Heart right ventricle (tissue), 16 donors: Measurements from ENCODE around the gene NOTCH4. TPM values are rescaled to one million over a fixed set of nuclear protein-coding genes. Genes with fewer than 3 reads are reported as not detected.
"Not testable (repeated sequence)": the region's sequence is repeated elsewhere in the genome, so short reads cannot be mapped to it uniquely, and the experiment has no call there.

Experiments
- ATAC-seq, 8 donors: fragments of 200-7000 bp; cut with Tn5 transposase; one replicate each; pipeline ENCODE4 v1.9.1; 2020; ENCODE audit warnings: mild to moderate bottlenecking in 8 of 8, moderate library complexity in 8 of 8, moderate number of reproducible peaks in 1 of 8
- DNase-seq, 2 donors: peaks; one replicate each; pipeline ENCODE4 v3.0.0-alpha.2; 2020
- H3K27ac ChIP-seq, 10 donors: fragments of 200-600 bp; sonication (generic) in 2 of 10; one replicate each; pipeline versions ENCODE4 v1.5.0 to v1.8.0; 2020 to 2022; ENCODE audit warnings: mild to moderate bottlenecking in 3 of 10
- H3K27me3 ChIP-seq, 7 donors: fragments of 200-600 bp; one replicate each; pipeline ENCODE4 v1.8.0; 2021 to 2022; ENCODE audit warnings: mild to moderate bottlenecking in 2 of 7
- H3K36me3 ChIP-seq, 9 donors: fragments of 200-600 bp; sonication (generic) in 1 of 9; one replicate each; pipeline versions ENCODE4 v1.5.0 to v1.8.0; 2020 to 2022; ENCODE audit warnings: mild to moderate bottlenecking in 2 of 9
- H3K4me1 ChIP-seq, 9 donors: fragments of 200-600 bp; sonication (generic) in 1 of 9; one replicate each; pipeline versions ENCODE4 v1.5.0 to v1.8.0; 2020 to 2022; ENCODE audit warnings: mild to moderate bottlenecking in 4 of 9
- H3K4me3 ChIP-seq, 10 donors: fragments of 200-600 bp; sonication (generic) in 2 of 10; one replicate each; pipeline versions ENCODE4 v1.5.0 to v1.8.0; 2020 to 2022; ENCODE audit warnings: mild to moderate bottlenecking in 7 of 10, moderate library complexity in 2 of 10
- H3K9me3 ChIP-seq, 11 donors: fragments of 200-600 bp in 10 of 11; sonication (generic) in 2 of 11; one replicate each; pipeline versions ENCODE4 v1.5.0 to v1.8.0; 2013 to 2022; ENCODE audit warnings: mild to moderate bottlenecking in 2 of 11, control low read depth in 1 of 11, moderate library complexity in 1 of 11
- CTCF ChIP-seq, 9 donors: fragments of 200-600 bp; sonication (generic) in 2 of 9; IDR thresholded peaks; one replicate each; pipeline versions ENCODE4 v1.5.0 to v1.8.0; 2021 to 2022; ENCODE audit warnings: antibody characterized with exemption in 9 of 9, mild to moderate bottlenecking in 5 of 9, moderate library complexity in 1 of 9
- WGBS, 2 donors: extraction: QIAGEN DNeasy Blood & Tissue Kit; methylation state at CpG; one replicate each; pipeline ENCODE4 v1.1.7; 2013; ENCODE audit warnings: inconsistent platforms in 1 of 2; 5-methylcytosine and 5-hydroxymethylcytosine counted together
- intact Hi-C, 10 donors: fragments of 100-400 bp; cut with DNase I; formaldehyde crosslinking; loops; one replicate each; pipeline versions ENCODE4 v1.11.1 to v1.14.2; 2022
- polyA plus RNA-seq, 2 donors: library from polyadenylated mRNA; stranded (reverse); fragments of 200-250 nt; gene quantifications; one replicate each; pipeline ENCODE4 v1.2.3, GENCODE V29; 2013
- total RNA-seq, 10 donors: library from RNA; stranded (reverse); fragmentation: NEBNext Ultra II Directional in 3 of 10; extraction: Animal tissue kit (Norgen Biotek cat#: 25700) in 3 of 10; gene quantifications; one replicate each; pipeline versions ENCODE4 v1.2.1 to v1.2.4, GENCODE V29; 2021 to 2023
- donor health status: Arrhythmogenic right ventricular cardiomyopathy.
- donor health status: ischemic (EF 13 %, LVEDD 7.1; RV severe dilation, severe dysfunction).
- donor health status: healthy with polysubstance abuse.
- donor health status: DM: no; HTN: yes; CAD: no.
- donor health status: DM: no; HTN: no; CAD: no.
- donor health status: ischemic (EF 25% LVEDD 6.9; RV normal size, moderate dysfunction).
- donor health status: ischemic (EF 25% LVEDD 5.7; RV mildly dilated, moderate dysfunction).
- donor health status: healthy.
- donor health status: DM: yes; HTN: yes; CAD: no.
- donor health status: Ischemic cardiomyopathy.
- donor health status: ischemic (EF 35%, LVEDD 5.7; RV mildly dilated, moderate dysfunction).
- donor health status: nonischemic (EF 11% LVEDD 7.7; RV severe dilation, severe dysfunction).
- donor health status: DM: yes; HTN: yes; CAD: no.
- donor health status: PGD.
- donor health status: ischemic (EF 29% LVEDD 5.4; RV normal size, mild dysfunction).
- donor health status: nonischemic (EF 23%, LVEDD 6.1; RV moderate dilation, normal function).

NOTCH4 gene
- total and polyA plus RNA-seq, 12 donors, result 17.4 to 123 (median 23.9) TPM

- 55 to 68% methylated on average over 2 of the region's 2 CpGs for WGBS, 2 donors
- Histone ChIP-seq H3K36me3 (no peaks in the 10 kb centered on the region), H3K4me1 (peaks cover 4 to 20% (median 9%) of the 10 kb centered on the region in 9 donors), H3K9me3 (peaks cover 0 to 9% (median 0%) of the 10 kb centered on the region in 11 donors), H3K4me3 (no peak overlapping the region), H3K27ac (no peak overlapping the region), H3K27me3 (no peaks in the 10 kb centered on the region)
- no peak for TF ChIP-seq CTCF (IDR thresholded peaks at IDR 0.05)
- intact Hi-C loops, result loop anchor here in 9 of 10 donors (5.0 to 10.0 kb wide), 8 partner anchors 133 to 550 kb away; no protein-coding TSS in a partner anchor
- DNase-seq (no peak), ATAC-seq (no peak)
Measured at GRCh38 chr6:32247401-32247800, 23.5 kb upstream of the NOTCH4 start.

GRCh38 chr6:32244946-32245398 lies 21.1 kb upstream of the NOTCH4 start:
- ATAC-seq (peak; percentile 90 to 96 (median 93)), DNase-seq (peak; percentile 86 to 89)
- no peaks in the 10 kb centered on the region for H3K36me3 ChIP-seq
- WGBS, 2 donors, result 1 to 2% methylated on average over 14 of the region's 14 CpGs
- H3K4me3 ChIP-seq, result peak overlapping the region in 5 of 10 donors; percentile 13 to 31 (median 20)
- H3K27me3 ChIP-seq, result no peaks in the 10 kb centered on the region
- peaks cover 4 to 20% (median 9%) of the 10 kb centered on the region in 9 donors for H3K4me1 ChIP-seq
- peak; percentile 90 to 96 (median 92) for TF ChIP-seq CTCF (IDR thresholded peaks at IDR 0.05)
- H3K9me3 ChIP-seq, result peaks cover 0 to 9% (median 0%) of the 10 kb centered on the region in 11 donors
- H3K27ac ChIP-seq, result peak overlapping the region; percentile 29 to 89 (median 70)
- intact Hi-C loops, result loop anchor here in 9 of 10 donors (2.0 to 10.0 kb wide), 12 partner anchors 48 to 552 kb away; no protein-coding TSS in a partner anchor

- no peaks in the 10 kb centered on the region for H3K36me3 ChIP-seq
- H3K4me1 ChIP-seq, result peaks cover 4 to 20% (median 9%) of the 10 kb centered on the region in 9 donors
- peaks cover 0 to 4% (median 0%) of the 10 kb centered on the region in 11 donors for H3K9me3 ChIP-seq
- peak overlapping the region; percentile 29 to 89 (median 70) for H3K27ac ChIP-seq
- peak overlapping the region in 2 of 10 donors; percentile 20 to 27 for H3K4me3 ChIP-seq
- intact Hi-C loops, result loop anchor here in 9 of 10 donors (2.0 to 10.0 kb wide), 9 partner anchors 47 to 551 kb away; no protein-coding TSS in a partner anchor
- ATAC-seq (peak; percentile 4 to 62 (median 43)), DNase-seq (no peak)
- no peaks in the 10 kb centered on the region for H3K27me3 ChIP-seq
- WGBS, 2 donors, result 72 to 78% methylated on average over 4 of the region's 4 CpGs
- no peak for TF ChIP-seq CTCF (IDR thresholded peaks at IDR 0.05)
Measured at GRCh38 chr6:32244270-32244669, 20.4 kb upstream of the NOTCH4 start.

- peaks cover 4 to 20% (median 9%) of the 10 kb centered on the region in 9 donors for H3K4me1 ChIP-seq
- ATAC-seq, H3K36me3 ChIP-seq, H3K9me3 ChIP-seq, H3K4me3 ChIP-seq, H3K27ac ChIP-seq, DNase-seq, H3K27me3 ChIP-seq: not testable (repeated sequence)
- intact Hi-C loops, result loop anchor here in 8 of 10 donors (5.0 to 10.0 kb wide), 8 partner anchors 45 to 552 kb away; no protein-coding TSS in a partner anchor
- WGBS, 2 donors, result 88% methylated on average over 4 of the region's 4 CpGs
Measured at GRCh38 chr6:32242318-32242813, 18.5 kb upstream of the NOTCH4 start.

GRCh38 chr6:32240686-32241085 lies 16.8 kb upstream of the NOTCH4 start:
- intact Hi-C loops, result loop anchor here in 8 of 10 donors (5.0 to 10.0 kb wide), 8 partner anchors 43 to 554 kb away; no protein-coding TSS in a partner anchor
- no peak for TF ChIP-seq CTCF (IDR thresholded peaks at IDR 0.05)
- no peak for ATAC-seq
- H3K27me3 ChIP-seq, result no peaks in the 10 kb centered on the region
- H3K4me1 ChIP-seq, result peaks cover 4 to 24% (median 9%) of the 10 kb centered on the region in 9 donors
- no peaks in the 10 kb centered on the region for H3K9me3 ChIP-seq
- H3K36me3 ChIP-seq, result no peaks in the 10 kb centered on the region
- no peak for DNase-seq
- H3K4me3 ChIP-seq, result no peak overlapping the region
- 90 to 96% methylated on average over 1 of the region's 1 CpG for WGBS, 2 donors
- H3K27ac ChIP-seq, result no peak overlapping the region
